SK-N-SH treated with all-trans-retinoic acid at 6 μM for 48 hours (cell line): ENCODE data around the gene FRMD4A.

Source experiments
- BACH2 ChIP-seq: fragments of 250-450 bp; sonication (Bioruptor Pico); IDR thresholded peaks from 2 replicates; pipeline ENCODE4 v1.9.0; 2021; ENCODE audit warnings: mild to moderate bottlenecking, borderline replicate concordance
- CREB5 ChIP-seq: fragments of 250-450 bp; sonication (Bioruptor Pico); IDR thresholded peaks from 2 replicates; pipeline ENCODE4 v1.5.1; 2020; ENCODE audit warnings: low read depth, mild to moderate bottlenecking, moderate library complexity
- CSDC2 ChIP-seq: fragments of 250-450 bp; sonication (Bioruptor Pico); IDR thresholded peaks from 2 replicates; pipeline ENCODE4 v1.5.0; 2020; ENCODE audit warnings: mild to moderate bottlenecking, moderate library complexity
- PATZ1 ChIP-seq: fragments of 250-450 bp; sonication (Bioruptor Pico); IDR thresholded peaks from 2 replicates; pipeline ENCODE4 v1.8.0; 2020; ENCODE audit warnings: mild to moderate bottlenecking, moderate library complexity, borderline replicate concordance
- RARB ChIP-seq: fragments of 250-450 bp; sonication (Bioruptor Pico); IDR thresholded peaks from 2 replicates; pipeline ENCODE4 v1.8.0; 2021; ENCODE audit warnings: mild to moderate bottlenecking, moderate library complexity
- TSHZ2 ChIP-seq: fragments of 250-450 bp; sonication (Bioruptor Pico); IDR thresholded peaks from 2 replicates; pipeline ENCODE4 v1.5.0; 2020; ENCODE audit warnings: mild to moderate bottlenecking, moderate library complexity
- ZFP30 ChIP-seq: fragments of 450-650 bp; formaldehyde crosslinking; IDR thresholded peaks from 2 replicates; pipeline ENCODE4 v1.5.0; 2022; ENCODE audit warnings: mild to moderate bottlenecking, moderate library complexity

GRCh38 chr10:13784067-13784466, 546.7 kb downstream of the FRMD4A start:
- TF ChIP-seq TSHZ2 (CRISPR knock-in tag) (no peak), CSDC2 (CRISPR knock-in tag) (no peak), CREB5 (no peak), BACH2 (CRISPR knock-in tag) (no peak), ZFP30 (CRISPR knock-in tag) (no peak), PATZ1 (CRISPR knock-in tag) (no peak), RARB (CRISPR knock-in tag) (no peak)
